Suprapubic skin (tissue), 3 donors: ENCODE data around the gene RBM15.

ENCODE experiments used
- CTCF ChIP-seq, 2 donors: fragments of 200-600 bp in 1 of 2; fragments of 450-650 bp in 1 of 2; sonication (generic) in 1 of 2; IDR thresholded peaks; one replicate each; pipeline ENCODE4 v1.5.1; 2016 to 2019; ENCODE audit warnings: antibody characterized with exemption in 2 of 2, mild to moderate bottlenecking in 1 of 2, moderate library complexity in 1 of 2
- EP300 ChIP-seq: sonication (generic); formaldehyde crosslinking; IDR thresholded peaks from one replicate; pipeline ENCODE4 v1.6.1; 2017; ENCODE audit warnings: antibody characterized with exemption
- POLR2A ChIP-seq, 2 donors: fragments of 450-650 bp; IDR thresholded peaks; one replicate each; pipeline ENCODE4 v1.6.1; 2017; ENCODE audit warnings: antibody characterized with exemption in 2 of 2, mild to moderate bottlenecking in 2 of 2, moderate library complexity in 2 of 2

GRCh38 chr1:110321045-110321444 is 18.1 kb upstream of the RBM15 start:
- TF ChIP-seq POLR2A (IDR thresholded peaks at IDR 0.05), result no peak
- no peak for TF ChIP-seq EP300
- TF ChIP-seq CTCF (IDR thresholded peaks at IDR 0.05), result no peak
